PFSK-1 (cell line): Measurements from ENCODE around the gene CDKN2B-AS1.

ENCODE experiments used
- FOXP2 ChIP-seq: optimal IDR thresholded peaks from 2 replicates; pipeline ENCODE3; 2011; ENCODE audit warnings: borderline replicate concordance, control low read depth, inconsistent platforms; ENCODE audit not compliant: insufficient read depth; ENCODE audit errors: extremely low read length, extremely low read depth
- POLR2AphosphoS5 ChIP-seq: IDR thresholded peaks from 2 replicates; pipeline ENCODE4 v1.6.1; 2012; ENCODE audit warnings: low read depth, mild to moderate bottlenecking, control low read depth, low read length, moderate library complexity
- SIN3A ChIP-seq: IDR thresholded peaks from 2 replicates; pipeline ENCODE4 v1.6.1; 2012; ENCODE audit warnings: mild to moderate bottlenecking, low read length, moderate library complexity, borderline replicate concordance; ENCODE audit not compliant: insufficient read depth
- TAF1 ChIP-seq: IDR thresholded peaks from 2 replicates; pipeline ENCODE4 v1.6.1; 2012; ENCODE audit warnings: low read length, control low read depth, borderline replicate concordance; ENCODE audit not compliant: insufficient read depth
- TF ChIP-seq, protein P1 (sequence below), 2 experiments: IDR thresholded peaks; 2 replicates each; pipeline versions ENCODE4 v1.6.1 to v1.8.0; 2011 to 2012; ENCODE audit warnings: low read depth in 2 of 2, low read length in 2 of 2, control low read depth in 1 of 2, inconsistent platforms in 1 of 2, mild to moderate bottlenecking in 1 of 2, moderate library complexity in 1 of 2; ENCODE audit not compliant: insufficient read depth in 1 of 2

The CDKN2B-AS1 gene

DNA sequence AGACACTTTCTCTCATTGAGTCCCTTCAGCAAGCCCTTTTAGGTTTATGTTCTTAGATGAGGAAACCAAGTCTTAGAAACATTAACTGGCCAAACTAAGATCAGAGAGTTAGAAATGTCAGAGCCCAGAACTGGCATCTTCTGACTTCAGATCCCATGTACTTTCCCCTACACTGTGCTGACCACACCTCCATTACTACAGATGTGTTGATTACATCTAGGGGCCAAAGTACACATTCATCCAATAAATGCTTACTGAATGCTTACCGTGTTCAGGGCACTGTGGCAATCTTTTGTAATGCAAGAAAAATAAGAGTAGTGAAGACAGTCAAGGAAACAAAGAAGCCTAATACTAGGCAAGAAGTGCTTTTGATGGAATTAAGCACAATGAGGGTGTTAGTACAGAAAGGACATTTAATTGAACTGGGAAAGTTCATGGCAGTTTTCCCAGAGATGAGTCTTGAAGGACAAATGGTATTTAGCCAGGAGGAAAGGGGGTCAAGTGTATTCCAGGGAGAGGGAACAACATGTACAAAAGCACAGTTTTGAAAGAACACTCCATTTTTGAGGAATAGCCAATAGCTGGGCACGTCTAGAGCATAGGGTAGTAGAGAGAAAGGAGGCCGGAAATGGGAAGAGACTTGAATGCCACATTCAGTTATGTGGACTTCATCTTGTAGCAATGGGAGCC, 104.2 kb downstream of the CDKN2B-AS1 start:
- TF ChIP-seq, protein P1, sequence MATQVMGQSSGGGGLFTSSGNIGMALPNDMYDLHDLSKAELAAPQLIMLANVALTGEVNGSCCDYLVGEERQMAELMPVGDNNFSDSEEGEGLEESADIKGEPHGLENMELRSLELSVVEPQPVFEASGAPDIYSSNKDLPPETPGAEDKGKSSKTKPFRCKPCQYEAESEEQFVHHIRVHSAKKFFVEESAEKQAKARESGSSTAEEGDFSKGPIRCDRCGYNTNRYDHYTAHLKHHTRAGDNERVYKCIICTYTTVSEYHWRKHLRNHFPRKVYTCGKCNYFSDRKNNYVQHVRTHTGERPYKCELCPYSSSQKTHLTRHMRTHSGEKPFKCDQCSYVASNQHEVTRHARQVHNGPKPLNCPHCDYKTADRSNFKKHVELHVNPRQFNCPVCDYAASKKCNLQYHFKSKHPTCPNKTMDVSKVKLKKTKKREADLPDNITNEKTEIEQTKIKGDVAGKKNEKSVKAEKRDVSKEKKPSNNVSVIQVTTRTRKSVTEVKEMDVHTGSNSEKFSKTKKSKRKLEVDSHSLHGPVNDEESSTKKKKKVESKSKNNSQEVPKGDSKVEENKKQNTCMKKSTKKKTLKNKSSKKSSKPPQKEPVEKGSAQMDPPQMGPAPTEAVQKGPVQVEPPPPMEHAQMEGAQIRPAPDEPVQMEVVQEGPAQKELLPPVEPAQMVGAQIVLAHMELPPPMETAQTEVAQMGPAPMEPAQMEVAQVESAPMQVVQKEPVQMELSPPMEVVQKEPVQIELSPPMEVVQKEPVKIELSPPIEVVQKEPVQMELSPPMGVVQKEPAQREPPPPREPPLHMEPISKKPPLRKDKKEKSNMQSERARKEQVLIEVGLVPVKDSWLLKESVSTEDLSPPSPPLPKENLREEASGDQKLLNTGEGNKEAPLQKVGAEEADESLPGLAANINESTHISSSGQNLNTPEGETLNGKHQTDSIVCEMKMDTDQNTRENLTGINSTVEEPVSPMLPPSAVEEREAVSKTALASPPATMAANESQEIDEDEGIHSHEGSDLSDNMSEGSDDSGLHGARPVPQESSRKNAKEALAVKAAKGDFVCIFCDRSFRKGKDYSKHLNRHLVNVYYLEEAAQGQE (IDR thresholded peaks at IDR 0.05; ENCODE audit: insufficient read depth in 1 of 2, low read depth in 2 of 2, low read length in 2 of 2), result no peak
- TF ChIP-seq POLR2AphosphoS5, result no peak
- TF ChIP-seq FOXP2, result no peak
- TF ChIP-seq TAF1, result no peak
- no peak for TF ChIP-seq SIN3A

DNA sequence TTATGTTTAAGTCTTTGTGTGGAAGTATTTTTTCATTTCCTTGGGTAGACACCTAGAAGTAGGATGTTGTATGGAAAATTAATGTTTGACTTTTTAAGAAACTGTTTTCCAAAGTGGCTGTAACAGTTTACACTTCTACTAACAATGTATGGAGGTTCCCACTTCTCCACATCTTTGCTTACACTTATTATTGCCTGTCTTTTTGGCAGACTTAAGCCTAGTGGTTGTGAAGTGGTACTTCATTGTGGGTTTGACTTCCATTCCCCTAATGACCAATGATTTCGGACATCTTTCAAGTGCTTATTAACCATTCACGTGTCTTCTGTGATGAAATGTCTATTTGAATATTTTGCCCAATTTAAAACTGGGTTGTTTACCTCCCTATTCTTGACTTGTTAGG, 106.0 kb downstream of the CDKN2B-AS1 start:
- TF ChIP-seq TAF1 (no peak), SIN3A (no peak), POLR2AphosphoS5 (no peak), FOXP2 (no peak)

DNA sequence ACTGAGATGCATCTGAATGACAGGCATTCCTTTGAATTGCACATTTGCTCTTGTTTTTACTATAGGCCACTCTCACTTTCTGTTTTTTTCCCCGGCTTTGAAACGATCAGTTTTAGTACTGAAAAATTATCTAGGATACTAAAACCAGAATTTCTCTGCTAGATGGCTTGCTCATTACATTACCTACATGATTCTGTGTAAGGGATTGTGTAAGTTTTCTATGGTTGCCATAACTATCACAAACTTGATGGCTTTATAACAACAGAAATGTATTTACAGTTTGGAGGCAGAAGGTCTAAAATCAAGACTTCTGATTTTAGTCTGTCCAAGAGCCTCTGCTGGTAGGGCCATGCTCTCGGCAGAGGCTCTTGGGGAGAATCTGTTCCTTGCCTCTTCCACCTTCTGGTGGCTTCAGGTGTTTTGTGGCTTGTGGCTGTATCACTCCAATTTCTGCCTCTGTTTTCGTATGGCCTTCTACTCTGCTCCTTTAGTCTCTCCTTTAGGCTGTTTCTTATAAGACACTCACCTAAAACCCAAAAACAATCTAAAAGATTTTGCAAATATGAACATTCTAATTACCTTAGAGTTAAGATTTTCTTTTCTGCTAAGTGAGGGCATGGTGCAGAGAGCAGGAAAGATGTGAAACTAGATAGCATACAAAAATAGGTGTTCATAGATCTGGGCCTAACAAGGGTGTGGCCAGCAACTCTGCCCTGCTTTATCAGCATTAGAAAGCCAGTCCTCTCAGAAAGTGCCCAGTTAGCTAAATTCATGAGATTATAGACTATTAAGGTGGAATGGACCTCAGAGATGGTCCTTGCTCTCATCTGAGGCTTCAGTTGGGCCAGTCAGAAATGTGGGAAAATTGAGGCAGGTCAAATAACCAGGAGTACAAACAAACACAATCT, 107.8 kb downstream of the CDKN2B-AS1 start:
- no peak for TF ChIP-seq FOXP2
- TF ChIP-seq TAF1, result no peak
- no peak for TF ChIP-seq SIN3A
- no peak for TF ChIP-seq POLR2AphosphoS5
- TF ChIP-seq, protein P1 (IDR thresholded peaks at IDR 0.05; ENCODE audit: insufficient read depth in 1 of 2, low read depth in 2 of 2, low read length in 2 of 2), result no peak

DNA sequence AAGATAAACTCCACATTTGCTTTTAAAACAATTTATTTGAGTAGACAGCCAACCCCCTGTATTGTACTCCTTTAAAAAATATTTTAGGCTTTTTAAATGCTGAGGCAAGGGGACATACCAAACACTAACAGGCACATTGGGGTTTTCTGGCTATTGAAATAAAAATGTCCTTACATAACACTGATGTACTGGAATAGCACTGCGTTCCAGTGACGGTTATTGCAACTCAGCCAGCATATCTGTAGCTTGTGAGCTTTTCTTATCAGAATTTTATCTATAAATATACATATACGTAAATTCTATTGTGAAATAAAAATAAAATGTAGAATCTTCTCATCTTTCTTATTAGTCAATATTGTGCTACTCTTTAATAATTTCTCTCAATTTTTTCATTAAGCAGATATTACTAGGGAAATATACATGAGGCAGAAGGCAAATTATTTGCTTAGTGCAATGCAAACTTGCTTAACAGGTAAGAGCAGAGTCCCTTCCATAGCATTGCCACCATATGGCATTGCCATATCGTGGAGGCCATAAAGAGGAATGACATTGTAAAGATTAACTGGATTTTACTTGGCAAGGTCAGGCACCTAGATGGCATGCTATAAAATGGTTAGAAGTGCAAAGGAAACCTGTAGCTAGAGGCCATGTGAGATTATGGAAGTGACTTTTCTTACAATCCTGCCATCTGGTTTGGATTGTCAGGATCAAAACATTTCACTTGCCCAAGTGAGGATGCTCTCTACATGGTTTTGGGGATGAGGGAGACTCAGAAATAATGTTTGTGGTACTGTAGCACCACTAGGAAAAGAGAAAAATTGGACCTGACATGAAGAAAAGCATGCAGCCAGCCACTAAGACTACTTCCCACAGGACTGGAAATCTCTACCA, 109.3 kb downstream of the CDKN2B-AS1 start:
- TF ChIP-seq TAF1, result no peak
- TF ChIP-seq SIN3A, result no peak
- TF ChIP-seq, protein P1 (IDR thresholded peaks at IDR 0.05; ENCODE audit: insufficient read depth in 1 of 2, low read depth in 2 of 2, low read length in 2 of 2), result no peak
- TF ChIP-seq POLR2AphosphoS5, result no peak

DNA sequence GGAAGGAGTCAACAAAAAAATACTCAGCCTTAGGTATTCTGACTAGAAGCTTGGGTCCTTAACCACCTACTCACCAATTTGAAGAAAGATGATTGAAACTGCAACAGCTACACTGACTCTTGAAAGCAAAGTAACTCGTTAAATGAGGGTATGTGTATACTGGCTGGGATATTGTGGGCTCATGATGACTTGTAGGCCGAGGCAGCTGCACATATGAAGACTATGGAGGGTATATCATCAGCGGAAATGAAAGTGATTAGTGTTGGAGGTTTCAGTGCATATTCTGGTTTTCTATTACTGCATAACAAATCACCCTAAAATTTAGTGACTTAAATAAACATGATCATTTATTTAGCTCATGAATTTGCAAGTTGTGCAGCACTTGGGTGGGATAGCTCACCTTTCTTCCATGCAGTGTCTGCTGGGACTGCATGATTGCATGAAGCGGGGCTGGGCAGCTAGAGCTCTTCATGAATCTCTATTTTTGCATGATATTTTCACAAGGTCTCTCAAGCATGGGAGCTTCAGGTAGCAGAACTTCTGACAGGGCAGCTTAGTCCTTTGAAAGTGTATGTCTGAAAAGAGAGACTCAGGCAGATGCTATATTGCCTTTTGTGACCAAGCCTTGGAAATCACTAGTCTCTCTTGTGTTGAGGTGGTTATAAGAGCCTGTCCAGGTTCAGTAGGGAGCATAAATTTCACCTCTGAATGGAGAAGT, 110.6 kb downstream of the CDKN2B-AS1 start:
- TF ChIP-seq POLR2AphosphoS5 (no peak), FOXP2 (no peak), SIN3A (no peak), TAF1 (no peak)
- TF ChIP-seq, protein P1 (IDR thresholded peaks at IDR 0.05; ENCODE audit: insufficient read depth in 1 of 2, low read depth in 2 of 2, low read length in 2 of 2), result no peak
